Measurements from ENCODE around the gene PHF2. TPM values are rescaled to one million over a fixed set of nuclear protein-coding genes. Genes with fewer than 3 reads are reported as not detected.

PHF2 gene
- total RNA-seq, 1 donor from 2014 or later = 12.1 TPM

GRCh38 chr9:93533863-93534262, 42.5 kb upstream of the PHF2 start:
- Histone ChIP-seq H3K9me3 (ENCODE audit: insufficient read depth, low read depth, low read length) (no peaks in the 10 kb centered on the region), H3K9ac (ENCODE audit: low read length) (no peak overlapping the region), H2AFZ (ENCODE audit: low read depth, low read length) (no peak overlapping the region), H3K4me3 (ENCODE audit: insufficient read depth, low read depth, low read length) (no peak overlapping the region), H3K4me1 (ENCODE audit: insufficient read depth, low read length) (no peaks in the 10 kb centered on the region), H3K36me3 (ENCODE audit: insufficient read depth, low read length) (peaks cover 43% of the 10 kb centered on the region), H3K4me2 (ENCODE audit: low read length) (no peak overlapping the region), H4K20me1 (ENCODE audit: insufficient read depth, low read length) (peaks cover 61% of the 10 kb centered on the region), H3K27me3 (ENCODE audit: insufficient read depth, low read length) (no peaks in the 10 kb centered on the region), H3K27ac (ENCODE audit: low read depth, low read length) (no peak overlapping the region), H3K79me2 (ENCODE audit: insufficient read depth, low read length) (peaks cover 10% of the 10 kb centered on the region)
- Mint-ChIP-seq H3K4me3 (ENCODE audit: unreplicated experiment) (no peak overlapping the region), H3K27ac (ENCODE audit: unreplicated experiment) (no peak overlapping the region), H3K36me3 (ENCODE audit: low read depth, unreplicated experiment) (peaks cover 13% of the 10 kb centered on the region), H3K9me3 (ENCODE audit: unreplicated experiment) (no peaks in the 10 kb centered on the region), H3K27me3 (ENCODE audit: low read depth, unreplicated experiment) (no peaks in the 10 kb centered on the region), H3K4me1 (ENCODE audit: low read depth, unreplicated experiment) (no peaks in the 10 kb centered on the region)
- TF ChIP-seq, protein P1, sequence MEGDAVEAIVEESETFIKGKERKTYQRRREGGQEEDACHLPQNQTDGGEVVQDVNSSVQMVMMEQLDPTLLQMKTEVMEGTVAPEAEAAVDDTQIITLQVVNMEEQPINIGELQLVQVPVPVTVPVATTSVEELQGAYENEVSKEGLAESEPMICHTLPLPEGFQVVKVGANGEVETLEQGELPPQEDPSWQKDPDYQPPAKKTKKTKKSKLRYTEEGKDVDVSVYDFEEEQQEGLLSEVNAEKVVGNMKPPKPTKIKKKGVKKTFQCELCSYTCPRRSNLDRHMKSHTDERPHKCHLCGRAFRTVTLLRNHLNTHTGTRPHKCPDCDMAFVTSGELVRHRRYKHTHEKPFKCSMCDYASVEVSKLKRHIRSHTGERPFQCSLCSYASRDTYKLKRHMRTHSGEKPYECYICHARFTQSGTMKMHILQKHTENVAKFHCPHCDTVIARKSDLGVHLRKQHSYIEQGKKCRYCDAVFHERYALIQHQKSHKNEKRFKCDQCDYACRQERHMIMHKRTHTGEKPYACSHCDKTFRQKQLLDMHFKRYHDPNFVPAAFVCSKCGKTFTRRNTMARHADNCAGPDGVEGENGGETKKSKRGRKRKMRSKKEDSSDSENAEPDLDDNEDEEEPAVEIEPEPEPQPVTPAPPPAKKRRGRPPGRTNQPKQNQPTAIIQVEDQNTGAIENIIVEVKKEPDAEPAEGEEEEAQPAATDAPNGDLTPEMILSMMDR (IDR thresholded peaks at IDR 0.05; ENCODE audit: insufficient read depth, low read depth, low read length) = no peak
- no peak for TF ChIP-seq EZH2 (IDR thresholded peaks at IDR 0.05; ENCODE audit: insufficient read depth, low read length)
- DNase-seq (ENCODE audit: low read depth) (no peak), FAIRE-seq (no peak)

DNA sequence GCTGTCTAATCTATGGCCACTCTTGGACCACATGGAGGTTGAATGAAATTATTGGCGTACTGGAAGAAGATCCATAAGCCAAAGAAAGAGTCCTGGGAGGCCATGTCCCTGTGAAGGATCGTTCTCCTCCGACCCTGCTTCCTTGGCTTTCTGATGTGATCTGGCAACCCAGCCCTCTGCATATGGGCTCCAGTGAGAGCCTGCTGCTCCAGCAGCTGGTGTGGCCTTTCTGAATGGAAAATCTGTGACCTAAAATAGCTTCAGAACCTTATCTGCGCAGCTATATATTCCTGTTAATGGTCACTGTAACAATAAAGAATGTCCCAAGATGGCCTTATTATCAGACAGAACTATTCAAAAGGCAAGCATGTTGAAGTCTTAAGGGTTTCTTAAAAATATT, 40.2 kb upstream of the PHF2 start:
- Histone ChIP-seq H3K4me3 (ENCODE audit: insufficient read depth, low read depth, low read length) (no peak overlapping the region), H4K20me1 (ENCODE audit: insufficient read depth, low read length) (peaks cover 57% of the 10 kb centered on the region), H3K9ac (ENCODE audit: low read length) (no peak overlapping the region), H3K27ac (ENCODE audit: low read depth, low read length) (no peak overlapping the region), H3K79me2 (ENCODE audit: insufficient read depth, low read length) (peaks cover 14% of the 10 kb centered on the region), H3K4me1 (ENCODE audit: insufficient read depth, low read length) (no peaks in the 10 kb centered on the region), H2AFZ (ENCODE audit: low read depth, low read length) (no peak overlapping the region), H3K9me3 (ENCODE audit: insufficient read depth, low read depth, low read length) (no peaks in the 10 kb centered on the region), H3K27me3 (ENCODE audit: insufficient read depth, low read length) (no peaks in the 10 kb centered on the region), H3K36me3 (ENCODE audit: insufficient read depth, low read length) (peaks cover 32% of the 10 kb centered on the region), H3K4me2 (ENCODE audit: low read length) (no peak overlapping the region)
- DNase-seq (ENCODE audit: low read depth) = no peak
- no peaks in the 10 kb centered on the region for H3K9me3 Mint-ChIP-seq (ENCODE audit: unreplicated experiment)
- TF ChIP-seq EZH2 (IDR thresholded peaks at IDR 0.05; ENCODE audit: insufficient read depth, low read length) = no peak
- no peak overlapping the region for H3K27ac Mint-ChIP-seq (ENCODE audit: unreplicated experiment)
- peaks cover 11% of the 10 kb centered on the region for H3K36me3 Mint-ChIP-seq (ENCODE audit: low read depth, unreplicated experiment)
- H3K27me3 Mint-ChIP-seq (ENCODE audit: low read depth, unreplicated experiment) = no peaks in the 10 kb centered on the region
- H3K4me1 Mint-ChIP-seq (ENCODE audit: low read depth, unreplicated experiment) = no peaks in the 10 kb centered on the region
- no peak for FAIRE-seq
- no peak overlapping the region for H3K4me3 Mint-ChIP-seq (ENCODE audit: unreplicated experiment)

DNA sequence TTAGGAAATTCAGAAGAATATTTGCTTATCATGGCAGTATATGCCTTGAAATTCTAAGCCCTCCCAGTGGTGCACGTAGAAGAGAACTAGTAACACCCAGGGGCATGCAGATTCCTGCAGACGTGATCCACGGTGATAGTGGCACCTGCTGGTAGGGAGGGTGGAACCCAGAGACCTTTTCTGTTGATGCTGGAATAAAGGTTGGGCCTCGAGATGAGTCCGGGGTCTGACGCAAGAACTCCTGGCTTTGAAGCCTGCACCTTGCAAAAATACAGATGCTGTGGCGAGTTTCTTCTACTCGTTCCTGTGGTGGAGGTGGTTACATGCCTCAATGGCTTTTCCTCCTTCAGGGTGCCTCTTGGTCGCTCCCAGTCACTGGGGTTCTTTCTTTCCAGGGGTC, 39.5 kb upstream of the PHF2 start:
- Mint-ChIP-seq H3K4me1 (ENCODE audit: low read depth, unreplicated experiment) (no peaks in the 10 kb centered on the region), H3K4me3 (ENCODE audit: unreplicated experiment) (no peak overlapping the region), H3K9me3 (ENCODE audit: unreplicated experiment) (no peaks in the 10 kb centered on the region), H3K27me3 (ENCODE audit: low read depth, unreplicated experiment) (no peaks in the 10 kb centered on the region), H3K27ac (ENCODE audit: unreplicated experiment) (no peak overlapping the region), H3K36me3 (ENCODE audit: low read depth, unreplicated experiment) (peaks cover 11% of the 10 kb centered on the region)
- no peak for TF ChIP-seq EZH2 (IDR thresholded peaks at IDR 0.05; ENCODE audit: insufficient read depth, low read length)
- TF ChIP-seq, protein P1 (IDR thresholded peaks at IDR 0.05; ENCODE audit: insufficient read depth, low read depth, low read length) = no peak
- Histone ChIP-seq H3K4me2 (ENCODE audit: low read length) (no peak overlapping the region), H3K79me2 (ENCODE audit: insufficient read depth, low read length) (peaks cover 15% of the 10 kb centered on the region), H2AFZ (ENCODE audit: low read depth, low read length) (no peak overlapping the region), H4K20me1 (ENCODE audit: insufficient read depth, low read length) (peaks cover 57% of the 10 kb centered on the region), H3K4me3 (ENCODE audit: insufficient read depth, low read depth, low read length) (no peak overlapping the region), H3K9me3 (ENCODE audit: insufficient read depth, low read depth, low read length) (no peaks in the 10 kb centered on the region), H3K27me3 (ENCODE audit: insufficient read depth, low read length) (no peaks in the 10 kb centered on the region), H3K27ac (ENCODE audit: low read depth, low read length) (no peak overlapping the region), H3K4me1 (ENCODE audit: insufficient read depth, low read length) (no peaks in the 10 kb centered on the region), H3K36me3 (ENCODE audit: insufficient read depth, low read length) (peaks cover 26% of the 10 kb centered on the region), H3K9ac (ENCODE audit: low read length) (no peak overlapping the region)
- DNase-seq (ENCODE audit: low read depth) (no peak), FAIRE-seq (no peak)
